HUES6 (cell line): ENCODE results near the gene PRKCQ.

ENCODE experiments used
- H3K27ac ChIP-seq: 2 replicates; pipeline ENCODE4 v1.7.0; 2013; ENCODE audit warnings: low read depth, mild to moderate bottlenecking, low read length, inconsistent platforms
- H3K27me3 ChIP-seq: 2 replicates; pipeline ENCODE4 v1.6.1; 2013; ENCODE audit warnings: low read length; ENCODE audit not compliant: control insufficient read depth, insufficient read depth
- H3K36me3 ChIP-seq: 2 replicates; pipeline ENCODE4 v1.6.1; 2013; ENCODE audit warnings: low read length; ENCODE audit not compliant: control insufficient read depth, insufficient read depth
- H3K4me1 ChIP-seq: 2 replicates; pipeline ENCODE4 v1.6.1; 2013; ENCODE audit warnings: low read length; ENCODE audit not compliant: control insufficient read depth, insufficient read depth
- H3K4me3 ChIP-seq: 2 replicates; pipeline ENCODE4 v1.5.1; 2013; ENCODE audit warnings: low read depth, low read length
- H3K9ac ChIP-seq: one replicate; pipeline ENCODE4 v1.6.1; 2013; ENCODE audit warnings: mild to moderate bottlenecking, low read length
- H3K9me3 ChIP-seq: 2 replicates; pipeline ENCODE4 v1.6.1; 2013; ENCODE audit warnings: low read depth, low read length; ENCODE audit not compliant: control insufficient read depth, insufficient read depth

The PRKCQ gene

DNA sequence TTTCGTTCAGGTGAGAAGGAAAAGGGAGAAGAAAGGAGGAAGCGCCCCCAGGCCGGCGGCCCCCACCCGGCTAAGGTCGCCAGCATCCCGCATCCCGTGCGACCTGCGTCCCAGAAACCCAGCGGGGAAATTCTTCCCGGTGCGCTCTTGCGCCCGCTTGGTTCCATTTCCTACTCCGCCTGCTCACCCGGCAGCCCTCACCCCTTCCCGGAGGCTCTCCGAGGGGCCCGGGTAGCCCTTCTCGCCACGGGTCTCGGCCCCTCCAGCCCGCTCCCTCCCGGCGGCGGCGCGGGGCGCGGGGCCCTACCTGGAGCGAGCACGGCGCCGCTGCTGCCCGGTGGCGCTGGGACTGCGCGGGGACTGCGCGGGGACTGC lies at the start of gene PRKCQ:
PRKCQ (minus strand) TSS at position 373 of the 375 bp plus-strand sequence. CDS start 65,141 bp downstream, outside the sequence.
- H3K27ac ChIP-seq = peak within 1 kb of the TSS; percentile 81

DNA sequence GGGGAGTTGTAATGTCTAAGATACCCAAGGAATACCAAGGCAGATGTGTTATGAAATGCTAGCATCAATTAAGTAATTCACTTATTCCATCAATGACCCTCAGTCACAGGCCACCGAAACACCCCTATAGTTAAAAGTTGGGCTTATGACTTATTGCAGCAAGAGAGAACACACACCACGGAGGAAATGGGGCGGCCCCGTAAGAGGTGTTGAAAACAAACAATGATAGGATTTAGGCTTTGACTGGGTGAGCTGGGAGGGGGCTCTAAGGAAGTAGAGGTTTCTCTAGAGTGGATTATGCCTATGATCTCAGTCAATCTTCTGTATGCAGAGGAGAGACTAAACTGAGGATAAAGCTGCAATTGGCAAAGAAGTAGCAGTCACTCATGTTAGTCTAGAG lies 45.4 kb upstream of the PRKCQ start:
- H3K9me3 ChIP-seq = no peaks in the 10 kb centered on the region
- H3K36me3 ChIP-seq = no peaks in the 10 kb centered on the region
- H3K4me1 ChIP-seq = peaks cover 50% of the 10 kb centered on the region
- H3K9ac ChIP-seq = no peak overlapping the region
- no peak overlapping the region for H3K4me3 ChIP-seq
- H3K27me3 ChIP-seq = no peaks in the 10 kb centered on the region
- H3K27ac ChIP-seq = no peak overlapping the region

More for the DNA sequence above, at the start of gene PRKCQ:
- Histone ChIP-seq H3K9me3 (peaks cover 2% of the 10 kb centered on the region; the same call in 1 of the 2 replicates), H3K4me1 (peaks cover 24% of the 10 kb centered on the region), H3K9ac (peak within 1 kb of the TSS; percentile 96), H3K36me3 (peaks cover 25% of the 10 kb centered on the region), H3K4me3 (peak within 1 kb of the TSS; percentile 98), H3K27me3 (peaks cover 9% of the 10 kb centered on the region; the same call in 1 of the 2 replicates)

DNA sequence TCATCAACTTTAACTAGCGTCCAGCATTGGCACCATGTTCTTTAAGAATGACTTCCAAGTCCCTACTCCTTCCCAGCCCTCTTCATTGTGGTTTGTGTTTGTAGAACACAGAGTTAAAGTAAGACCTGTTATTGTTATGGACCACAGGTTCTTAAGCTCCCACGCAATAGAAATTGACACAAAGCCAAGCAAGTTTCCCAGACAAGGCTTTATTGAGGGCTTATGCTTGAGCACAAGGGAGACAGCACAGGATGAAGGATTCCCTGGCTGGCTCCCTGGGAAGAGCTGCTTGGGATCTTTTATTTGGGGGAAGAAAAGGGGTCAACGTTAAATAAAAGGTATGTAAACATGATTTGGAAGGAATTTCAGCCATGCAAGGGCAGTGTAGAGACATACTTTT lies 44.3 kb upstream of the PRKCQ start:
- no peaks in the 10 kb centered on the region for H3K27me3 ChIP-seq

DNA sequence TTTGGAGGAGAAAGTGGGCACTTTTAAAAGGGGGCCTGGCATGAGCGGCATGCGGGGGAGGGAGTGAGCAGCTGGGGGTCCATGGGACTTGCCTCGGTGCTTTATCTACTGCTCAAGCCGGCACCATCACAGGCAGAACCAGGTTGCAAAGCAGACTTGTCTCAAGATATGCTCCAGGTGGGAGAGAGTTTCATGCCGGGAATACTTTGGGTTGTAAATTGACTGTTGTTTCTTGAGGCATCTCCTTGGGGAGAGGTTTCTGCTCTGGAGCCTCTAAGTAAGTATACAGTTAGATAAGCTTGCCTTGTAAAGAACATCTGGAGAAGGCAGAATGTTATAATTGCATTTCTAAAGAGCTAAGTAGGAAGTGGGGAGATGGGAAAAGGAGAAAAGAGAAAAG lies 42.8 kb upstream of the PRKCQ start:
- Histone ChIP-seq H3K36me3 (no peaks in the 10 kb centered on the region), H3K4me1 (peaks cover 44% of the 10 kb centered on the region), H3K27ac (no peak overlapping the region), H3K27me3 (no peaks in the 10 kb centered on the region), H3K4me3 (no peak overlapping the region), H3K9me3 (no peaks in the 10 kb centered on the region), H3K9ac (no peak overlapping the region)

More for the DNA sequence above, 44.3 kb upstream of the PRKCQ start:
- Histone ChIP-seq H3K4me1 (peaks cover 52% of the 10 kb centered on the region), H3K9ac (no peak overlapping the region), H3K27ac (no peak overlapping the region), H3K4me3 (no peak overlapping the region), H3K9me3 (no peaks in the 10 kb centered on the region), H3K36me3 (no peaks in the 10 kb centered on the region)

DNA sequence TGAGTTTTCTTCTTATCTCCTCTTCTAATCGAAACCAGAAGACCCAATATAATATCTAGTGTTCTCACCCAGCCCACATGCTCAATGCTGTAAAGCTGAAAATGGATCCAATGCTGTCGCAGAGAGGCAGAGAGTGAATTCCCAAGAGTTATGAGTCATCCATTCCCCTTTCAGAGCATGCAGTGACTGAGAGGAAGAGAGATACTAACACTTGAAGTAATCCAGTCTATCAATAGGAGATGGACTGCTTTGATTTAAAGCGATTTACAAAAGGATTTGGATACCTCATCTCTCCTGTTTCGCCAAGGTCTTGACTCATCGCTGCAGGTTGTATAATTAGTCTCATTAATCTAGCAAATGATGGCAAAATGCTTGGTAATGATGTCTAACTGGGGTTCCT lies 41.5 kb upstream of the PRKCQ start:
- Histone ChIP-seq H3K27me3 (no peaks in the 10 kb centered on the region), H3K27ac (no peak overlapping the region), H3K4me3 (no peak overlapping the region), H3K4me1 (peaks cover 38% of the 10 kb centered on the region), H3K36me3 (no peaks in the 10 kb centered on the region), H3K9ac (no peak overlapping the region), H3K9me3 (no peaks in the 10 kb centered on the region)

DNA sequence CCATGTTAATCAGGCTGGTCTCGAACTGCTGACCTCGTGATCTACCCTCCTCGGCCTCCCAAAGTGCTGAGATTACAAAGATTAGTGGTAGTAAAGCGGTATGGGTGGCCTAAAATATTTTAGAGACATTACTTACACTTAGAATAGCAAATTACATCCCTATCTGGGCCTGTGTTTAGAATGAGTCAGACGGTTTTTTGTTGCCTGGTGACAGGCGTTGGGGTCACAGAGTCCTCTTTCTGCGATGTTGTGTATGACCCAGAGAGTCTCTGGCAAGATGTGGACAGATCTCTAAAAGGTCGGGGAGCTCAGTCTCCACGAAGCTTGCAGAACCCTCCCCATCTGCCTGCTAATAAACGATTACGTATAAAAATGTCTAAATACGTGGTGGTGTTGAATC lies 39.6 kb upstream of the PRKCQ start:
- Histone ChIP-seq H3K36me3 (no peaks in the 10 kb centered on the region), H3K27me3 (no peaks in the 10 kb centered on the region), H3K27ac (no peak overlapping the region), H3K9ac (no peak overlapping the region), H3K4me3 (no peak overlapping the region), H3K4me1 (peaks cover 30% of the 10 kb centered on the region), H3K9me3 (no peaks in the 10 kb centered on the region)

DNA sequence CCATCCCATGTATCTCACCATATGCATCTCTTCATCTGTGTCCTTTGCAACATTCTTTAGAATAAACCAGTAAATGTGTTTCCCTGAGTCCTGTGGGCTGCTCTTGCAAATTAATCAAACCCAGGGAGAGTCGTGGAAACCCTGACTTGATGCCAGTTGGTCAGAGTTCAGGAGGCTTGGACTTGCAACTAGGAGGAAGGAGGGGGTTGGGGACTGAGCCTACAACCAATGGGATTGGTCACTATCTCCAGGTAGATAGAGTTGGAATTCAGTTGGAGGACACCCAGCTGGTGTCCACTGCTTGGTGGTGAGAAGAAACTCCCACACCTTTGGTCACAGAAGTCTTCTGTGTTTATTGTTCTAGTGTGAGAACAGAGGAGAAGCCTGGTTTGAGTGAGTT lies 38.3 kb upstream of the PRKCQ start:
- no peak overlapping the region for H3K27ac ChIP-seq
- H3K4me3 ChIP-seq = no peak overlapping the region
- peaks cover 22% of the 10 kb centered on the region for H3K4me1 ChIP-seq
- no peak overlapping the region for H3K9ac ChIP-seq
- no peaks in the 10 kb centered on the region for H3K36me3 ChIP-seq
- H3K9me3 ChIP-seq = peaks cover 7% of the 10 kb centered on the region; the same call in 1 of the 2 replicates
- no peaks in the 10 kb centered on the region for H3K27me3 ChIP-seq

DNA sequence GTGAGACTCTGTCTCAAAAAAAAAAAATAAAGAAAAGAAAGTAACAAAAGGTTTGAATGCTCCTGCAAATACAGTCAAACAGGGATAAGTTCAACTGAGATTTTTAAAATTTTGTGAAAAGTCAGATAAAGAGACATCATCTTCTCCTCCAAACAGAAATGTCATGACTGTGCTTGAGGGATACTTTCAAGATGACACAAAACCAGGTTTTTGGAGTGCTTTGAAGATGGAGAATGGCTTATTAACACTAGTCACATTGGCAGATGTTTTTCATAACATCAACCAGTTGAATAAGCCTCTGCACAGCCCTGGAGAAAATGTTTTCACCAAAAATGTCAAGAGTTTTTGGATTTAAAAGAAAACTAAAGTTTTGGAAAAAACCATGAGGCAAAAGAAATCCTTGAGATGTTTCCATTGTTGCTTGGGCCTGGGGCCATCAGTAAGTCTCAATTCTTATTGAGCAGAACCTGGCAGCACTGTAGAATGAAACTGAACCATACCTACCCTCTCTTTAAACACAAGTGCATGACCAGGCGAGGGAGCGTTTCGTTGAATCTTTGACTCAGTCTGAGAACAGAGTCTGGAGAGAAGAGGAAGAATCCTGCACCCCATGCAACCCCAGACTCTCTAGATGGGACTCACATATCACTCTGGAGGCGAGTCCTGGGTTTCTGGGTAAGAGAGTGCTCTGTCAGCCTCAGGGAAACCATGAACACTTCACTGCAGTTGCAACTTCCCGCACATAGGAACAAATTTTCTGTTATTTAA lies 37.4 kb upstream of the PRKCQ start:
- H3K4me3 ChIP-seq = no peak overlapping the region
- H3K36me3 ChIP-seq = no peaks in the 10 kb centered on the region
- no peak overlapping the region for H3K27ac ChIP-seq
- no peaks in the 10 kb centered on the region for H3K27me3 ChIP-seq
- H3K9ac ChIP-seq = no peak overlapping the region
- H3K4me1 ChIP-seq = peaks cover 16% of the 10 kb centered on the region
- peaks cover 10% of the 10 kb centered on the region; the same call in 1 of the 2 replicates for H3K9me3 ChIP-seq

DNA sequence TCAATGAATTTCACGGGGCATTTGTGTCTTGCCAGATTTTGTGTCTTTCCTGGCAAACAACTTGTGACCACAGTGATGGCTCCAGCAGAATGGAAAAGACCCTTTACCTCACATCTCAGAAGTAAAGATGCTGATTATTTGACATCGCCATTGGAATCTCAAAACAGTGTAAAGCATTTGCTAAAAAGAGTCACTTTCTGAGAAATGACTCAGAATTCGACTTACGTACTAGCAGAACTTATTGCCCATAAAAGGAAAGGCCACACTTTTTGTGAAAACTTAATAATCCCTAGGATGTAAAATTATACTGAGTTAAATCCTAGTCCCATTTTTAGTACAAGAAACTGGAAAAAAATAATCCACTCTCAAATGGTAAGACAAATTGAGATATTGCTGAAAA lies 35.9 kb upstream of the PRKCQ start:
- H3K4me3 ChIP-seq = no peak overlapping the region
- no peak overlapping the region for H3K9ac ChIP-seq
- H3K27ac ChIP-seq = no peak overlapping the region
- H3K9me3 ChIP-seq = peaks cover 10% of the 10 kb centered on the region; the same call in 1 of the 2 replicates
- H3K36me3 ChIP-seq = no peaks in the 10 kb centered on the region
- peaks cover 3% of the 10 kb centered on the region for H3K4me1 ChIP-seq
- no peaks in the 10 kb centered on the region for H3K27me3 ChIP-seq

DNA sequence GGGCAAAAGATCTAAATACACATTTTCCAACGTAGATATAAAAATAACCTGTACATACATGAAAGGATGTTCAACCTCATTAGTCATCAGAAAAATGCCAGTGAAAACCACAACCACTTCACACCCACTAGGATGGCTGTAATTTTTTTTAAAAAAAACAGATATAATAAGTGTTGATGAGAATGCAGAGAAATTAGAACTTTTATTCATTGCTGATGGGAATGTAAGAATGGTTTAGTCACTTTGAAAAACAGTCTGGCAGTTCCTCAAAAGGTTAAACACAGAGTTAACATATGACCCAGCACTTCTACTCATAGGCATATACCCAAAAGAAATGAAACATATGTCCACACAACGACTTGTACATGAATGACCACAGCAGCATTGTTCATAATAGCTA lies 32.3 kb upstream of the PRKCQ start:
- peaks cover 11% of the 10 kb centered on the region; the same call in 1 of the 2 replicates for H3K36me3 ChIP-seq
- H3K27ac ChIP-seq = no peak overlapping the region
- H3K4me1 ChIP-seq = no peaks in the 10 kb centered on the region
- H3K27me3 ChIP-seq = no peaks in the 10 kb centered on the region
- H3K9ac ChIP-seq = no peak overlapping the region
- no peak overlapping the region for H3K4me3 ChIP-seq
- H3K9me3 ChIP-seq = peaks cover 26% of the 10 kb centered on the region

DNA sequence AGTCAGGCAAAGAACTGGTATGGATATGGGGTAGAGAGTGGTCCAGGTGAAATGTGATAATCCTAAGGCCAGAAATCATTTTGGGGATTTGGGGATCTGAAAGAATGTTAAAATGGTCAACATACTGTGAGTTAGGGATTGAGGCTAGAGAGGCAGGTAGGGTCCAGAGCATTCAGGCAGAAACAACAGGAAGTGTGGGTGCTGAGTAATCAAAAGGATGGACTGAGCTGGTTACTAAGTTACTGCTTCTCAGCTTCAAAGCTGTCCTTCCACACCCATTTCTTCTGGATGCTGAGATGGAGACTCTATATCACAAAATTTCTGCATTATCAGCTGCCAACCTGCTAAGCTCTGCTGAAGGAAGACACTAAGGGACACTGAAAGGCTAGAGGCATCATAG lies 30.6 kb upstream of the PRKCQ start:
- Histone ChIP-seq H3K27me3 (no peaks in the 10 kb centered on the region), H3K9me3 (peaks cover 26% of the 10 kb centered on the region), H3K4me3 (no peak overlapping the region), H3K27ac (no peak overlapping the region), H3K36me3 (peaks cover 11% of the 10 kb centered on the region; the same call in 1 of the 2 replicates), H3K9ac (no peak overlapping the region), H3K4me1 (no peaks in the 10 kb centered on the region)
